Activated CD4-positive, alpha-beta T cell treated with anti-CD3 and anti-CD28 coated beads, Interleukin-2, amount 10 ng/mL, durations not matched to agents 24 days and 14 days (primary cell): ENCODE measurements around the gene EFHD1. TPM values are rescaled to one million over a fixed set of nuclear protein-coding genes. Genes with fewer than 3 reads are reported as not detected.
A peak's percentile ranks its signal among the peaks of the same experiment; 100 is the strongest.
"Not testable (repeated sequence)": the region's sequence is repeated elsewhere in the genome, so short reads cannot be mapped to it uniquely, and the experiment has no call there.

Source experiments
- DNase-seq: peaks from one replicate; pipeline ENCODE4 v3.0.0; 2022
- H3K27ac Mint-ChIP-seq: one replicate; pipeline ENCODE4 v1.8.0; 2022; ENCODE audit warnings: mild to moderate bottlenecking, mixed read lengths
- H3K27me3 Mint-ChIP-seq: one replicate; pipeline ENCODE4 v1.8.0; 2022; ENCODE audit warnings: mixed read lengths
- H3K36me3 Mint-ChIP-seq: one replicate; pipeline ENCODE4 v1.8.0; 2022; ENCODE audit warnings: low read depth, mild to moderate bottlenecking, mixed read lengths
- H3K4me1 Mint-ChIP-seq: one replicate; pipeline ENCODE4 v1.8.0; 2021; ENCODE audit warnings: mixed read lengths
- H3K4me3 Mint-ChIP-seq: one replicate; pipeline ENCODE4 v1.8.0; 2022; ENCODE audit warnings: mild to moderate bottlenecking, moderate library complexity, mixed read lengths
- H3K9me3 Mint-ChIP-seq: one replicate; pipeline ENCODE4 v1.8.0; 2021; ENCODE audit warnings: mixed read lengths
- intact Hi-C: fragments of 100-400 bp; cut with micrococcal nuclease; formaldehyde crosslinking; loops from one replicate; pipeline ENCODE4 v1.15.1; 2023
- total RNA-seq: library from RNA; stranded (reverse); gene quantifications from 2 replicates; pipeline ENCODE4 v1.2.3, GENCODE V29; 2022

The EFHD1 gene
- total RNA-seq, 1 donor from 2014 or later, result 0.49 TPM

DNA sequence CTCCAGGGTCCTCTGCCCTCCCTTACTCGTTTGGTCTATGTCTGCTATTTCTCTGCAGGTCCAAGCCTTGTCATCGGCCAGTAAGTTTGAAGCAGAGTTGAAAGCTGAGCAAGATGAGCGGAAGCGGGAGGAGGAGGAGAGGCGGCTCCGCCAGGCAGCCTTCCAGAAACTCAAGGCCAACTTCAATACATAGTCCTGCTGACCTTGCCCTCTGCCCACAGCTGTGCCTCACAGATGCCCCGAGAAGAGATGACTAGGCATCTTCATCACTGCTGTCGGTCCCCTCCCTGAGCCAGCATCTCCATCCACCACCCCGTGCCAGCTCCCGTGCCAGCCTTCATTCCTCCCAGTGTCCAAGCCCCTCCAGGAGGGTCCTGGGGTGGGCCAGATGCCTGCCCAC lies 48.1 kb downstream of the EFHD1 start:
- no peaks in the 10 kb centered on the region for H3K9me3 Mint-ChIP-seq
- intact Hi-C loops, result no loop called here
- peaks cover 3% of the 10 kb centered on the region for H3K4me1 Mint-ChIP-seq
- H3K4me3 Mint-ChIP-seq, result no peak overlapping the region
- H3K36me3 Mint-ChIP-seq, result no peaks in the 10 kb centered on the region
- H3K27ac Mint-ChIP-seq, result no peak overlapping the region
- peaks cover 27% of the 10 kb centered on the region for H3K27me3 Mint-ChIP-seq
- no peak for DNase-seq

DNA sequence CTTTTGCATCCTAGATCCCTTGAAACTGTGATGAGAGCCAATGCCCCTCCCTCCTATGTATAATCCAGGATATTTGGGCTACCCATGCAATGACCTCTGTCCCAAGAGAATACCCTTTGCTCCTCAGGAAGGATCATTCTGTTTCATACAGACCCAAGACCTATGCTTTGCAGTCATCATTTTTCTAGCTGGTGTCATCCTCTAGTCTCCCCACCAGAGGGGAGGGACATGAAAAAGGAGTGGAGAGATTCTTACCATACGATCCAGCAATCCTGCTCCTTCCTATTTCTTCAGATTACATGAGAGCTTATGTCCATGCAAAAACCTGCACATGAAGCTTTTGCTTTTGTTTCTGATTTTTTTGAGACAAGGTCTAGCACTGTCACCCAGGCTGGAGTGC lies 50.0 kb downstream of the EFHD1 start:
- no peak overlapping the region for H3K27ac Mint-ChIP-seq
- H3K27me3 Mint-ChIP-seq, result peaks cover 26% of the 10 kb centered on the region
- H3K4me3 Mint-ChIP-seq, result no peak overlapping the region
- H3K9me3 Mint-ChIP-seq, result no peaks in the 10 kb centered on the region
- intact Hi-C loops, result no loop called here
- DNase-seq, result no peak
- H3K36me3 Mint-ChIP-seq, result no peaks in the 10 kb centered on the region
- no peaks in the 10 kb centered on the region for H3K4me1 Mint-ChIP-seq

DNA sequence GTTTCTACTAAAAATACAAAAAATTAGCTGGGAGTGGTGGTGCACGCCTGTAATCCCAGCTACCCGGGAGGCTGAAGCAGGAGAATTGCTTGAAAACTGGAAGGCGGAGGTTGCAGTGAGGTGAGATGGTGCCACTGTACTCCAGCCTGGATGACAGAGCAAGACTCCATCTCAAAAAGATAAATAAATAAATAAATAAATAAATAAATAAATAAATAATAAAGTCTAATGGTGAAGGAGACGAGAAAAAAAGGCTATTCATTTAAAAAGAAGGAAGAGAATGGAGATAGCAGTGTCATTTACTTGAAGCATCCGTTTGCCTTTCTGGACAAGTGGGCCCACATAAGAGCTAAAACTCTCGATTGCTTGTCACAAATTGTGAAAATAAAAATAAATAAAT lies 52.0 kb downstream of the EFHD1 start:
- H3K27ac Mint-ChIP-seq, H3K36me3 Mint-ChIP-seq, H3K4me1 Mint-ChIP-seq, DNase-seq, intact Hi-C loops, H3K9me3 Mint-ChIP-seq, H3K4me3 Mint-ChIP-seq: not testable (repeated sequence)
- peaks cover 15% of the 10 kb centered on the region for H3K27me3 Mint-ChIP-seq

DNA sequence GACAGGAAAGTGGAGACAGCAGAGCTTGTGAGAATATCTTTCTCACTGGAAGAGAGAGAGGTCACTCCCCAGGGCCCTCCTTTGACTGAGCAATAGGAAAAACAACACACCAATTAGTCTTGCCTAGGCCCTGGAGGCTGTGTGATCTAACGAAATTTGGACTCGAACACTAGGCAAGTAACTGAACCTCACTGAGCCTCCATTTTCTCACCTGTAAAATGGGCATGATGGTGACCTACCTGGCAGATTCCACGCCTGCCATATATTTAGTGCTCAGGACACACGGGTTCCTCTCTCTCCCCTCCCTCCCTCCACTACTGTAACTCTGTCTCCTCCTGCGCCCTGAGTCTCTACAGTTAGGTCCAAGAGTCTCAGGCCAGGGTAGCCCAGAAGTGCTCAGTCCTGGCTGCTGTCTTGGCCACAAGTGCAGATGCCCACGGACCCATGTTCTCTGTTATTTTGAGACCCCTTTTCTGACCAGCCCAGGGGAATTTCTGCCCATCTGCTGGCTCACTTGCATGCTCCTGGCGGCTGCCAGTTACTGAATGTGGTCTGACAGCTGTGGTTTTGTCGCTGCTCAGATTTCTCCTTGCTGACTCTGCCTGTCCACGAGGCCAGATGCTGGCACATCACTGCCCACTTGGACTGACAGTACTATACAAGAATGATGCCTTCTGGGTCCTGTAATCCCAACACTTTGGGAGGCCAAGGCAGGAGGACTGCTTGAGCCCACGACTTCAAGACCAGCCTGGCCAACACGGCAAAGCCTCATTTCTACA lies 54.2 kb downstream of the EFHD1 start:
- DNase-seq, result no peak
- no peak overlapping the region for H3K27ac Mint-ChIP-seq
- no peaks in the 10 kb centered on the region for H3K4me1 Mint-ChIP-seq
- peaks cover 9% of the 10 kb centered on the region for H3K27me3 Mint-ChIP-seq
- intact Hi-C loops, result no loop called here
- H3K9me3 Mint-ChIP-seq, result no peaks in the 10 kb centered on the region
- H3K36me3 Mint-ChIP-seq, result no peaks in the 10 kb centered on the region
- H3K4me3 Mint-ChIP-seq, result no peak overlapping the region

DNA sequence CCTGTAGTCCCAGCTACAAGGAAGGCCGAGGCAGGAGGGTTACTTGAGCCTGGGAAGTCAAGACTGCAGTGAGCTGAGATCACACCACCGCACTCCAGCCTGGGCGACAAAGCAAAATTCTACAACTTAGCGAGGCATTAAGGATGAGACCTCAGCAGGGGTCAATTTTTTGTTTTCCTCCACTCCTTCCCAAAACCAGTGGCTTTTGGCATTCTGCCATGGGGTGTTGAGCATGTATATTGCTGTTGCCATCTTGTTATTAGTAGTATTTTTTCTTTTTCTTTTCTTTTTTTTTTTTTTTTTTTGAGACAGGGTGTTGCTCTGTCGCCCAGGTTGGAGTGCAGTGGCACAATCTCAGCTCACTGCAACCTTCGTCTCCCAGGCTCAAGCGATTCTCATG lies 54.8 kb downstream of the EFHD1 start:
- intact Hi-C loops, result no loop called here
- H3K4me1 Mint-ChIP-seq, result no peaks in the 10 kb centered on the region
- H3K36me3 Mint-ChIP-seq, result no peaks in the 10 kb centered on the region
- H3K27me3 Mint-ChIP-seq, result peaks cover 8% of the 10 kb centered on the region
- no peak overlapping the region for H3K4me3 Mint-ChIP-seq
- DNase-seq, result no peak
- H3K9me3 Mint-ChIP-seq, result no peaks in the 10 kb centered on the region
- H3K27ac Mint-ChIP-seq, result no peak overlapping the region

DNA sequence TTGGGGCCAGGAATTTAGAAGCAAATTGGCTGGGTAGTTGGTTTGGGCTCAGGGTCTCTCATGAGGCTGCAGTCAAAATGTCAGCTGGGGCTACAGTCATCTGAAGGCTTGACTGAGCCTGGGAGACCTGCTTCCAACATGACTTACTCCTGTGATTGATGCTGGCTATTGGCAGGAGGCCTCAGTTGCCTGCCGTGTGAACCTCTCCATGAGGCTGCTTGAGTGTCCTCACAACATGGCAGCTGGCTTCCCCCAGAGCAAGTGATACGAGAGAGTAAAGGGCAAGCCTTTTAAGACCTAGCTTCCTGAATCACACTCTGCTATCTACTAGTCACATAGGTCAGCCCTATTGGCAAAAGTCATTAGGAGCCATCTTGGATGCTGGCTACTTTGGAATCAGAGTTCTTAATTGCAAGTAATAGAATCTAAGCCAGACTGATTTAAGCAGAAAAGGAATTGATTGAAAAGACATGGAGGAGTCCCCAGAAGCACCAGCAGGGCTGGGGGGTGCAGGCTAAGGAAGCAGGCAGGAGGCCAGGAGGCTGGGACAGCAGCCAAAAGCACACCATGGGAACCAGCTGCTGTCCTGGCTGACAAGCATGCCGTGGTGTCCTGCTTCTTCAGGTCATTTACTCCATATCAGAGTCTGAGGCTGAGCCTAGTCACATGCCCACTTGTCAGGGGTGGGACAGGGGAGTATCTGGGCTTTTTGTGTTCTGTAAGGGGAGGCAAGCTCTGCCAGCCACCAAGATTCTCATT lies 55.9 kb downstream of the EFHD1 start:
- Mint-ChIP-seq H3K4me3 (no peak overlapping the region), H3K27me3 (peaks cover 3% of the 10 kb centered on the region), H3K27ac (no peak overlapping the region), H3K4me1 (no peaks in the 10 kb centered on the region), H3K36me3 (no peaks in the 10 kb centered on the region), H3K9me3 (no peaks in the 10 kb centered on the region)
- intact Hi-C loops, result no loop called here
- no peak for DNase-seq

DNA sequence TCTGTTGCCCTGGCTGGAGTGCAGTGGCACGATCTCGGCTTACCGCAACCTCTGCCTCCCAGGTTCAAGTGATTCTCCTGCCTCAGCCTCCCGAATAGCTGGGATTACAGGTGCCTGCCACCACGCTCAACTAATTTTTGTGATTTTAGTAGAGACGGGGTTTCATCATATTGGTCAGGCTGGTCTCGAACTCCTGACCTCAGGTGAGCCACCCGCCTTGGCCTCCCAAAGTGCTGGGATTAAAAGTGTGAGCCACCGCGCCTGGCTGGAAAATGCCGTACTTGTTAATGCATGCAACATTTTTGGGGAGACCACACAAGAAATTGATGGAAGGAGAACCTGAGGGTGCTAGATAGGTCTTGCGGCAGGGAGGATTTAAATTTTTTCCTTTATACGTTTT lies 57.7 kb downstream of the EFHD1 start:
- intact Hi-C loops, result loop anchor here (10.0 kb wide), 1 partner anchor 374 kb away; the partner anchor contains the start of gene INPP5D
- H3K27ac Mint-ChIP-seq, H3K36me3 Mint-ChIP-seq, H3K4me3 Mint-ChIP-seq, H3K27me3 Mint-ChIP-seq, DNase-seq, H3K9me3 Mint-ChIP-seq, H3K4me1 Mint-ChIP-seq: not testable (repeated sequence)

DNA sequence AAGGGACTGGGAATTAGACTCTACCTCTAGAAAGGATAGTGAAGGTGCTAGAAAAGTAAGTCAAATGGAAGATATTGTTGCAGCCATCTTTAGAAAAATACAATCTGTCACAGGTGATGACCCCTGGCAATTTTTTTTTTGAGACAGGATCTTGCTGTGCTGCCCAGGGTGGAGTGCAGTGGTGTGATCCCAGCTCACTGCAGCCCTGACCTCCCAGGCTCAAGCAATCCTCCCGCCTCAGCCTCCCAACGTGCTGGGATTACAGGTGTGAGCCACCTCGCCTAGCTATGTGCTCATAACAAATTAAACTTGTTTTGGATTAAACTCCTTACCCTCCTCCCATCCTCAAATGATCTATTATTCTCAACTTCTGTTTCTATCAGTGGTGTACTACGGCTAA lies 59.9 kb downstream of the EFHD1 start:
- peaks cover 6% of the 10 kb centered on the region for H3K36me3 Mint-ChIP-seq
- no peak for DNase-seq
- intact Hi-C loops, result loop anchor here (10.0 kb wide), 1 partner anchor 371 kb away; the partner anchor contains the start of gene INPP5D

DNA sequence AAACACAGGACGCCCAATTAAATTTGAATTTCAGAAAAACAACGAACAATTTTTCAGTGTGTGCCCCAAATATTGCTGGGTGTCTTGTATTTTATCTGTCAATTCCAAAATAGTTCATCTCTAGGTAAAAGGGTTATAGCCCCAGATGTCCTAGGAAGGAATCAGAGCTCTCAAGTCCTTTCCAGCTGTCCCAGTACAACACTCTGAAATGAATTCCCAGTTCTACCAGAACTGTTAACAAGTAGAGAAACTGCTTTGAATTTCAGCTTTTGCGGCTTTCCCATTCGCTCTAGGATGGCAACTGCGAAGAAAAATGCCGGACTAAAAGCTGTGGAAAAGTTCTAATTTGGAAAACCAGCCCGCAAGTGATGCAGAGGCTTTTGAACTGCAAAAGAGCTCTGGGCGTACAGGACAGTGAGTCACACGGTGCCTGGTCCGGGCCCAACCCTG lies 63.2 kb downstream of the EFHD1 start:
- intact Hi-C loops, result loop anchor here (2.0 to 10.0 kb wide), 4 partner anchors 141 to 556 kb away; partner anchors contain the start of genes ATG16L1, EIF4E2, INPP5D and TIGD1

More for the DNA sequence above, 59.9 kb downstream of the EFHD1 start:
- Mint-ChIP-seq H3K27ac (no peak overlapping the region), H3K4me3 (no peak overlapping the region), H3K9me3 (no peaks in the 10 kb centered on the region), H3K4me1 (peaks cover 3% of the 10 kb centered on the region), H3K27me3 (peaks cover 6% of the 10 kb centered on the region)

DNA sequence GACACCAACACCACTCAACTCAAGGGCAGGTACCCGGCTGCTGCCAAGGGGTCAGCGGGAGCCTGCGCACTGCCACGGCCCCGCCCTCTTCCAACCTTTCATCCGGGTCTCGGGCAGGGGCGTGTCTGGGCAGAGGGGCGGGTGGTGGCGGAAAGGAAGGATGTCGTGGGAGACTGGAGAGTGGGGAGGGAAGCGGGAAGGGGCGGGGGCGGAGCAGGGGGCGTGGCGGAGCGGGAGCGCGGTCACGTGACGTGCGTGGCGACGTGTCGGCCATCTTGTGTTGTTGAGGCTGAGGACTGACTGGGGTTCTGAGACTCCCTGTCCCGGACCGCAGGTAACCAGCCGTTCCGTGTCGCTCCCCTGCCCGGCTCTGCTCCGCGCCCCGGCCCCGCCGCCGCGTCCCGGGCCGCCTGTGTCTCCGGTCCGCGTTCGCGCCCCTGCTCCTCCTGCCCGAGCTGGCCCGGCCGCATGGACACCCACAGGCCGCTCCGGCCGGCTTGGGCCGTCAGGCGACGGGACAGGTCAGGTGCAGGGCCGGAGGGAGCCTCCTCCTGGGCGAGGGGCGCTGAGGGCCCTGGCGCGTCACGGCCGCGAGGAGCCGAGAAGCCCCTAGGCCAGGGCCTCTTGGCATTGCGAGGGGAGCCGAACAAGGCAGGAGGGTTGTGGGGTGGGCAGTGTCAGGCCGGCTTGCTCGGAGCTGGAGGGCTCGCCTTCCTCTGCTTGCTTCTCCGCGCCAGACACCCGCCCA lies 63.8 kb downstream of the EFHD1 start, which contains the start of gene GIGYF2:
GIGYF2 (plus strand) TSS at position 273 of the 748 bp plus-strand sequence. CDS start 37,867 bp downstream, outside the sequence.
- H3K4me1 Mint-ChIP-seq, result peaks cover 28% of the 10 kb centered on the region
- peaks cover 19% of the 10 kb centered on the region for H3K36me3 Mint-ChIP-seq
- peak within 1 kb of the TSS; percentile 99 for H3K4me3 Mint-ChIP-seq
- peaks cover 6% of the 10 kb centered on the region for H3K27me3 Mint-ChIP-seq
- intact Hi-C loops, result loop anchor here (2.0 to 10.0 kb wide), 4 partner anchors 140 to 555 kb away; partner anchors contain the start of genes ATG16L1, EIF4E2, INPP5D and TIGD1
- DNase-seq, result peak; percentile 97
- H3K9me3 Mint-ChIP-seq, result no peaks in the 10 kb centered on the region
- H3K27ac Mint-ChIP-seq, result peak within 1 kb of the TSS; percentile 92

More for the DNA sequence above, 63.2 kb downstream of the EFHD1 start:
- Mint-ChIP-seq H3K4me1 (peaks cover 28% of the 10 kb centered on the region), H3K27me3 (peaks cover 6% of the 10 kb centered on the region), H3K4me3 (peak overlapping the region; percentile 99), H3K36me3 (peaks cover 18% of the 10 kb centered on the region), H3K9me3 (no peaks in the 10 kb centered on the region), H3K27ac (peak overlapping the region; percentile 85)
- no peak for DNase-seq

DNA sequence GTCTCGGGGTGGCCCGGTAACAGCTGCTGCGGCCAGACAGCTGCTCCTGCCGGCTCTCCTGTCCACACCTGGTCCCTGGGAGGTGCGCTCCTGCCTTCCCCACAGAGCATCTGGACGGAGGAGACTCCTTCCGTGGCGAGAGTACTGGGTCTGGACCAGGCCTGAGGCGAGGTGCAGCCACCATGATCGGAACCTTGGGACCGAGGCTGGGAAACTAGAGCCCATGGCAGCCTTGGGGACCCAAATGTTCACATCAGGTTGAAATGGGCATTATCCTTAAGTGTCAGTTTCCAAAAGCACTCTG lies 64.4 kb downstream of the EFHD1 start:
- no peak for DNase-seq
- peaks cover 28% of the 10 kb centered on the region for H3K4me1 Mint-ChIP-seq
- intact Hi-C loops, result loop anchor here (2.0 to 10.0 kb wide), 4 partner anchors 140 to 555 kb away; partner anchors contain the start of genes ATG16L1, EIF4E2, INPP5D and TIGD1
- no peaks in the 10 kb centered on the region for H3K9me3 Mint-ChIP-seq
- peaks cover 21% of the 10 kb centered on the region for H3K36me3 Mint-ChIP-seq
- peak overlapping the region; percentile 92 for H3K27ac Mint-ChIP-seq
- H3K4me3 Mint-ChIP-seq, result peak overlapping the region; percentile 99
- peaks cover 6% of the 10 kb centered on the region for H3K27me3 Mint-ChIP-seq

DNA sequence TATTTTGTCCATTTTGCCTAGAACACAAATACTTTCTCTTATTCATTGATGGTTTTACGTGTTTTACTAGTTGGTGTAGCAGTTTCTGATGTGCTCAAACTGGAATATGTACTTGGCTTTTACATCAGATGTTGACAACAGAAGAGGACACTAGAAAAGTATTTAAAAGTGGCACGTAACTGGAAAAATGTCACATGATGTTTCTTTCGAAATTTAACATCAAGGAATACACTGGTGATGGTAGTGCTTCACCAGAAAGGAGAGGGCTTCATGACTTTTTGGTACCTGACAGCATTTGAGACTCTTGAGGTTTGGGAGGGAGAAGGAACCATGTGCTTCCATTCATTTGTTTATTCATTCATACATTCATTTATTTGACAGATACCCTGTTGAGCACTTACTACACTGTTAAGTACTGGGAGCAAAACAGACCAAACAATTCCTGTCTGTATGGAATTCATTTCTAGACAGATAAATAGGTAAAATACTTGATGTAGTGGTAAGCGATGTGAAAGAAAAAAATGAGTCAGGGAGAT lies 65.2 kb downstream of the EFHD1 start:
- Mint-ChIP-seq H3K4me3 (peak overlapping the region; percentile 99), H3K36me3 (peaks cover 24% of the 10 kb centered on the region), H3K9me3 (no peaks in the 10 kb centered on the region), H3K27ac (peak overlapping the region; percentile 92), H3K4me1 (peaks cover 28% of the 10 kb centered on the region), H3K27me3 (peaks cover 5% of the 10 kb centered on the region)
- no peak for DNase-seq
- intact Hi-C loops, result loop anchor here (5.0 to 10.0 kb wide), 3 partner anchors 139 to 554 kb away; partner anchors contain the start of genes ATG16L1 and INPP5D

DNA sequence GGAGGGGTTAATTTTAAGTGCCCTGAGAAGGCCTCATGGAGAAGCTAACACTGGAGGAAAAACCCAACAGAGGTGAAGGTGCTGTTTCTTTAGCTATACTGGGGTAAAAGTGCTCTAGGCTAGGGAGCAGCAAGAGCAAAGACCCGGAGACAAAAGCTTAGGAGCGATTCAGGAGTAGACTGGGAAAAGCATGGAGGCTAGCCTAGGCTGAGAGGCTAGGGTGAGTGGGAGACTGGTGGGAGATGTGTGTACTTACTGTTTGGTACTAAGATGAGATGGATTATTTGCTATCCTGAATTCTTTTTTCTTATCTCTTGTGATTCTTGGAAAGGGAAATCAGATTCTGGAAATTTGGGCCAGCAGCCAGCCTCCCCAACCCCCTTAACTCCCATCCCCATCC lies 65.7 kb downstream of the EFHD1 start:
- Mint-ChIP-seq H3K4me1 (peaks cover 31% of the 10 kb centered on the region), H3K36me3 (peaks cover 29% of the 10 kb centered on the region), H3K9me3 (no peaks in the 10 kb centered on the region), H3K27me3 (peaks cover 5% of the 10 kb centered on the region), H3K4me3 (peak overlapping the region; percentile 99), H3K27ac (no peak overlapping the region)
- intact Hi-C loops, result loop anchor here (5.0 to 10.0 kb wide), 3 partner anchors 138 to 553 kb away; partner anchors contain the start of genes ATG16L1 and INPP5D
- DNase-seq, result no peak
